ENCODE data around the gene CHDH. TPM values are rescaled to one million over a fixed set of nuclear protein-coding genes. Genes with fewer than 3 reads are reported as not detected.

CHDH gene
- total RNA-seq, 1 experiment from 2014 or later, result 5.1 TPM

GRCh38 chr3:53801319-53801718 lies 44.9 kb downstream of the CHDH start:
- ChIA-PET CTCF (no interaction called here), POLR2A (ENCODE audit: unreplicated experiment) (no interaction called here)
- BruUV-seq (replicated peaks), result no TSS peak
- intact Hi-C loops (cut with micrococcal nuclease), result no loop called here
- Histone ChIP-seq H3K4me3 (ENCODE audit: low read length) (no peak overlapping the region), H3K4me2 (ENCODE audit: low read length) (no peak overlapping the region), H3K9me3 (ENCODE audit: low read length) (no peaks in the 10 kb centered on the region), H3K9ac (ENCODE audit: low read length) (no peak overlapping the region), H3K27me3 (ENCODE audit: low read length) (peaks cover 76% of the 10 kb centered on the region), H3F3A (ENCODE audit: low read length, unreplicated experiment) (no peaks in the 10 kb centered on the region), H3K9me2 (replicated peaks; ENCODE audit: low read length) (no peaks in the 10 kb centered on the region), H4K20me1 (ENCODE audit: low read length) (no peaks in the 10 kb centered on the region), H3K27ac (ENCODE audit: low read length) (no peak overlapping the region), H3K79me2 (ENCODE audit: low read length) (no peaks in the 10 kb centered on the region), H3K36me3 (ENCODE audit: low read depth, low read length) (no peaks in the 10 kb centered on the region), H2AFZ (ENCODE audit: low read length) (no peak overlapping the region), H3K4me1 (ENCODE audit: insufficient read depth, low read length) (no peaks in the 10 kb centered on the region)
- no peak for DNase-seq
- no peak for ATAC-seq
- TF ChIP-seq EZH2 (IDR thresholded peaks at IDR 0.05; ENCODE audit: low read length, unreplicated experiment), result no peak

DNA sequence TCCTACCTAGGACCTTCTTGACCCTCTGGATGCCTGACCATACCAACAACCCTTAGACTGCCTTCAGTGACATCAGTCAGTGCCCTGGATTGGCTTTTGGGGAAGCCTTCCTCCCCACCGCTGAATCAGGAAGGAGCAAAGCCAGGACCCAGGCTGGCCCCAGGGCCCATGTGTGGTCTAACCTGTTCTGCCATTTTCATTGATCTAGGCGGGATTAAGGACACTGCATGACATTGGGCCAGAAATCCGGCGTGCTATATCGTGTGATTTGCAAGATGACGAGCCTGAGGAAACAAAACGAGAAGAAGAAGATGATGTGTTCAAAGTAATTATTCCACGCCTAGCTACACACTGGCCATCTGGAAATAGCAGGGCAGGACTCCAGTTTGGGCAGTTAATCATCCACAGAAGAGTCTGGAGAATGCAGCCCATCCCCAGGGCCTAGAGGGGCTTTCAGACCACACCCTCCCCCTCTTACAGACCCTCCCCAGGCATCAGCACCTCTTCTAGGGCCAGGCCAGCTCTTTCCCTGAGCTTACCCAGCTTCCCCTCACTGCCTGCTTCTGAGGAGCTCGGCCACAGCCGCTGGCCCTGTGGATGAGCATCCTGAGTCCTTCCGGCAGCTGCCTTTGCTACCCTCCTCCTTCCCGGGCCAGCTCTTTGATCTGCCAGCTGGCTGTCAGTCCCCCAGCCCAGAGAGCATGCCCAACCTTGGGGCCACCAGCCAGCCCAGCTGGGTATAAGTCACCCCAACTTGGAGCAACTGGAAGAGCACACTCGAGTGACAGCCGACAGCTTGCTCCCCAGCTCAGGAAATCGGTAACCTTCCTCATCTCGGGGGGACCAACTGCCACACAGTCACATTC lies 45.9 kb downstream of the CHDH start:
- ChIA-PET POLR2A (ENCODE audit: unreplicated experiment) (no interaction called here), CTCF (interaction anchor here (0.5 kb wide), 1 partner anchor 11 kb away, joined by 6 read pairs; no protein-coding TSS in a partner anchor)
- ATAC-seq (no peak), DNase-seq (no peak)
- no peak overlapping the region for H2AFZ ChIP-seq (ENCODE audit: low read length)
- no peak overlapping the region for H3K9ac ChIP-seq (ENCODE audit: low read length)
- intact Hi-C loops (cut with micrococcal nuclease), result no loop called here
- H3K9me3 ChIP-seq (ENCODE audit: low read length), result no peaks in the 10 kb centered on the region
- H3K4me2 ChIP-seq (ENCODE audit: low read length), result no peak overlapping the region
- no peaks in the 10 kb centered on the region for H3K79me2 ChIP-seq (ENCODE audit: low read length)
- no peak for TF ChIP-seq EZH2 (IDR thresholded peaks at IDR 0.05; ENCODE audit: low read length, unreplicated experiment)
- no peak for TF ChIP-seq EZH2phosphoT487 (IDR thresholded peaks at IDR 0.05; ENCODE audit: borderline replicate concordance, low read length)
- TF ChIP-seq, protein P1, sequence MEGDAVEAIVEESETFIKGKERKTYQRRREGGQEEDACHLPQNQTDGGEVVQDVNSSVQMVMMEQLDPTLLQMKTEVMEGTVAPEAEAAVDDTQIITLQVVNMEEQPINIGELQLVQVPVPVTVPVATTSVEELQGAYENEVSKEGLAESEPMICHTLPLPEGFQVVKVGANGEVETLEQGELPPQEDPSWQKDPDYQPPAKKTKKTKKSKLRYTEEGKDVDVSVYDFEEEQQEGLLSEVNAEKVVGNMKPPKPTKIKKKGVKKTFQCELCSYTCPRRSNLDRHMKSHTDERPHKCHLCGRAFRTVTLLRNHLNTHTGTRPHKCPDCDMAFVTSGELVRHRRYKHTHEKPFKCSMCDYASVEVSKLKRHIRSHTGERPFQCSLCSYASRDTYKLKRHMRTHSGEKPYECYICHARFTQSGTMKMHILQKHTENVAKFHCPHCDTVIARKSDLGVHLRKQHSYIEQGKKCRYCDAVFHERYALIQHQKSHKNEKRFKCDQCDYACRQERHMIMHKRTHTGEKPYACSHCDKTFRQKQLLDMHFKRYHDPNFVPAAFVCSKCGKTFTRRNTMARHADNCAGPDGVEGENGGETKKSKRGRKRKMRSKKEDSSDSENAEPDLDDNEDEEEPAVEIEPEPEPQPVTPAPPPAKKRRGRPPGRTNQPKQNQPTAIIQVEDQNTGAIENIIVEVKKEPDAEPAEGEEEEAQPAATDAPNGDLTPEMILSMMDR (conservative IDR thresholded peaks at IDR 0.05; ENCODE audit: low read depth, low read length), result no peak
- no peaks in the 10 kb centered on the region for H3K9me2 ChIP-seq (replicated peaks; ENCODE audit: low read length)
- peaks cover 71% of the 10 kb centered on the region for H3K27me3 ChIP-seq (ENCODE audit: low read length)
- H3K36me3 ChIP-seq (ENCODE audit: low read depth, low read length), result no peaks in the 10 kb centered on the region
- BruUV-seq (replicated peaks), result no TSS peak
- no peak overlapping the region for H3K4me3 ChIP-seq (ENCODE audit: low read length)
- no peaks in the 10 kb centered on the region for H4K20me1 ChIP-seq (ENCODE audit: low read length)
- peaks cover 4% of the 10 kb centered on the region; the same call in 1 of the 2 replicates for H3K4me1 ChIP-seq (ENCODE audit: insufficient read depth, low read length)
- H3K27ac ChIP-seq (ENCODE audit: low read length), result no peak overlapping the region
- no peaks in the 10 kb centered on the region for H3F3A ChIP-seq (ENCODE audit: low read length, unreplicated experiment)

- H3K4me2 ChIP-seq (ENCODE audit: low read length), result no peak overlapping the region
- ChIA-PET POLR2A (ENCODE audit: unreplicated experiment) (no interaction called here), CTCF (no interaction called here)
- H3K9me3 ChIP-seq (ENCODE audit: low read length), result no peaks in the 10 kb centered on the region
- no peaks in the 10 kb centered on the region for H3K36me3 ChIP-seq (ENCODE audit: low read depth, low read length)
- no peaks in the 10 kb centered on the region for H4K20me1 ChIP-seq (ENCODE audit: low read length)
- peaks cover 68% of the 10 kb centered on the region for H3K27me3 ChIP-seq (ENCODE audit: low read length)
- H3K4me1 ChIP-seq (ENCODE audit: insufficient read depth, low read length), result peaks cover 4% of the 10 kb centered on the region; the same call in 1 of the 2 replicates
- no peak overlapping the region for H2AFZ ChIP-seq (ENCODE audit: low read length)
- intact Hi-C loops (cut with micrococcal nuclease), result no loop called here
- no peaks in the 10 kb centered on the region for H3F3A ChIP-seq (ENCODE audit: low read length, unreplicated experiment)
- H3K4me3 ChIP-seq (ENCODE audit: low read length), result no peak overlapping the region
- H3K27ac ChIP-seq (ENCODE audit: low read length), result no peak overlapping the region
- DNase-seq (no peak), ATAC-seq (no peak)
- H3K9ac ChIP-seq (ENCODE audit: low read length), result no peak overlapping the region
- no TSS peak for BruUV-seq (replicated peaks)
- H3K79me2 ChIP-seq (ENCODE audit: low read length), result no peaks in the 10 kb centered on the region
- no peaks in the 10 kb centered on the region for H3K9me2 ChIP-seq (replicated peaks; ENCODE audit: low read length)
- TF ChIP-seq, protein P1 (conservative IDR thresholded peaks at IDR 0.05; ENCODE audit: low read depth, low read length), result no peak
- TF ChIP-seq EZH2 (IDR thresholded peaks at IDR 0.05; ENCODE audit: low read length, unreplicated experiment), result no peak
- no peak for TF ChIP-seq EZH2phosphoT487 (IDR thresholded peaks at IDR 0.05; ENCODE audit: borderline replicate concordance, low read length)
Observed at GRCh38 chr3:53799338-53799865, 46.8 kb downstream of the CHDH start.

Measured in PC-3 (cell line).